OCI-LY7 (cell line): Measurements from ENCODE around the gene RNF144B.

ENCODE experiments used
- EZH2phosphoT487 ChIP-seq: fragments of 200-600 bp; sonication (generic); IDR thresholded peaks from 2 replicates; pipeline ENCODE4 v1.6.1; 2018; ENCODE audit warnings: low read depth, borderline replicate concordance, mild to moderate bottlenecking, mixed run types, antibody characterized with exemption, low read length, moderate library complexity, mixed read lengths
- TF ChIP-seq, protein P1 (sequence below): fragments of 200-600 bp; sonication (generic); conservative IDR thresholded peaks from 2 replicates; pipeline ENCODE4 v1.5.1; 2014; ENCODE audit warnings: mild to moderate bottlenecking, antibody characterized with exemption, low read length, moderate library complexity, mixed read lengths

DNA sequence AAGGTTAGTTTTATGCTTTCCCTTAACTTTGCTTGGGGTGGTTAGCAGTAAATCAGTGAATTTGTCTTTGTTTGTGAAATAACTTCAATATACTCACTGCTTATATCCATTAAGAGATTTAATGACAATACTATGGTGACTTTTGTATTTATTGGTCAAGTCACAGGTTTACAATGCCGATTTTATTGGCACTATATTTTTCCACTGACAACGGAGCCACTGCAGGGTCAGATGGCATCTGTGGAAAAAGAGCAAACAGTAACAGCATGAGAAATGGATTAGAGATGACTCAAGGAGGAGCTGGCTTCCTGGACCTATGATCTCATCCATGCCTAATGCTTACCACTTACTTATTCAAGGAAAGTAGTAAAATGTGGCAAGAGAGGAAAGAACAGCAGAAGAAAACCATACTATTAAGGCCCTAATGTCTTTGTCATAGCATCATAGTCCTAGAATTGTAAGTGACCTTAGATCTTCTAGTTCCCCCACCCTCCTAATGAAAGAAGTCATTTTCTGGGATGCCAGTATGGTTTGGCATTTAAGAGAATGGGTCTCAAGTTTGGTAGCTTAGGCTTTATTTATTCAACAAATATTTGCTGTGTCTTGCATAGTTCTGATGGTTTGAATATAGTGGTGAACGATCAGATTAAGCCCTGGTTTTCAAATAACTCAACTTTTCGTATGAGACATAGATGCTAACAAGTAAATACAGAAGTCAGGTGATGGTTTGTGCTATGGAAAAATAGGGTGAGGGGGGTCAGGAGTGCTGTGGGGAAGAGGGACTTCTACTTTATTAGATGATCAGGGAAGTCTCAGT lies 18.5 kb downstream of the RNF144B start:
- TF ChIP-seq, protein P1, sequence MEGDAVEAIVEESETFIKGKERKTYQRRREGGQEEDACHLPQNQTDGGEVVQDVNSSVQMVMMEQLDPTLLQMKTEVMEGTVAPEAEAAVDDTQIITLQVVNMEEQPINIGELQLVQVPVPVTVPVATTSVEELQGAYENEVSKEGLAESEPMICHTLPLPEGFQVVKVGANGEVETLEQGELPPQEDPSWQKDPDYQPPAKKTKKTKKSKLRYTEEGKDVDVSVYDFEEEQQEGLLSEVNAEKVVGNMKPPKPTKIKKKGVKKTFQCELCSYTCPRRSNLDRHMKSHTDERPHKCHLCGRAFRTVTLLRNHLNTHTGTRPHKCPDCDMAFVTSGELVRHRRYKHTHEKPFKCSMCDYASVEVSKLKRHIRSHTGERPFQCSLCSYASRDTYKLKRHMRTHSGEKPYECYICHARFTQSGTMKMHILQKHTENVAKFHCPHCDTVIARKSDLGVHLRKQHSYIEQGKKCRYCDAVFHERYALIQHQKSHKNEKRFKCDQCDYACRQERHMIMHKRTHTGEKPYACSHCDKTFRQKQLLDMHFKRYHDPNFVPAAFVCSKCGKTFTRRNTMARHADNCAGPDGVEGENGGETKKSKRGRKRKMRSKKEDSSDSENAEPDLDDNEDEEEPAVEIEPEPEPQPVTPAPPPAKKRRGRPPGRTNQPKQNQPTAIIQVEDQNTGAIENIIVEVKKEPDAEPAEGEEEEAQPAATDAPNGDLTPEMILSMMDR = no peak
- no peak for TF ChIP-seq EZH2phosphoT487
